HG02763 (cell line): ENCODE results near the gene MAP3K21.

Experiments used
- ATAC-seq: cut with Tn5 transposase; IDR thresholded peaks from one replicate; pipeline ENCODE4 v1.9.1; 2021; ENCODE audit warnings: mild to moderate bottlenecking, moderate library complexity; ENCODE audit not compliant: unreplicated experiment

Gene MAP3K21

GRCh38 chr1:233357595-233358397, 30.3 kb downstream of the MAP3K21 start:
- ATAC-seq, result no peak

GRCh38 chr1:233359431-233359830, 31.9 kb downstream of the MAP3K21 start:
- no peak for ATAC-seq

GRCh38 chr1:233359905-233360304, 32.4 kb downstream of the MAP3K21 start:
- ATAC-seq, result no peak

GRCh38 chr1:233360525-233361102, 33.1 kb downstream of the MAP3K21 start:
- ATAC-seq, result no peak

GRCh38 chr1:233361876-233362275, 34.4 kb downstream of the MAP3K21 start:
- no peak for ATAC-seq

- no peak for ATAC-seq
These were observed 35.2 kb downstream of the MAP3K21 start for GRCh38 chr1:233362743-233363142.

- ATAC-seq, result no peak
These were observed 36.5 kb downstream of the MAP3K21 start for GRCh38 chr1:233364026-233364425.

GRCh38 chr1:233364695-233365539, 37.4 kb downstream of the MAP3K21 start:
- ATAC-seq, result no peak

- ATAC-seq, result no peak
These were observed 39.1 kb downstream of the MAP3K21 start for GRCh38 chr1:233366575-233366974.

- ATAC-seq, result no peak
These were observed 39.7 kb downstream of the MAP3K21 start for GRCh38 chr1:233367057-233367803.

- no peak for ATAC-seq
These were observed 40.7 kb downstream of the MAP3K21 start for GRCh38 chr1:233368106-233368788.

- ATAC-seq, result no peak
These were observed 41.2 kb downstream of the MAP3K21 start for GRCh38 chr1:233368789-233369130.

- no peak for ATAC-seq
These were observed 44.9 kb downstream of the MAP3K21 start for GRCh38 chr1:233372218-233373120.

- ATAC-seq, result no peak
These were observed 45.7 kb downstream of the MAP3K21 start for GRCh38 chr1:233373226-233373625.

GRCh38 chr1:233375653-233376052, 48.1 kb downstream of the MAP3K21 start:
- ATAC-seq, result no peak

GRCh38 chr1:233376382-233377110, 49.0 kb downstream of the MAP3K21 start:
- ATAC-seq, result no peak

GRCh38 chr1:233379869-233380438, 52.4 kb downstream of the MAP3K21 start:
- ATAC-seq, result no peak

- no peak for ATAC-seq
These were observed 54.3 kb downstream of the MAP3K21 start for GRCh38 chr1:233381806-233382205.
